GM12878 (cell line): ENCODE data around the gene NRXN3. TPM values are rescaled to one million over a fixed set of nuclear protein-coding genes. Genes with fewer than 3 reads are reported as not detected.

ENCODE experiments used
- ATAC-seq: fragments of 200-7000 bp; cut with Tn5 transposase; 3 replicates; pipeline ENCODE4 v1.9.1; 2020; ENCODE audit warnings: mild to moderate bottlenecking, moderate library complexity
- BruUV-seq: library from RNA; stranded (reverse); fragments of 400-500 nt; replicated peaks from 2 replicates; lab custom pipeline; 2021; lab: Mats Ljungman, UMichigan
- CTCF ChIA-PET: fragments of 300-600 bp; sonication (Branson Sonifier 250); formaldehyde crosslinking; extraction: SDS; loops from one replicate; lab custom pipeline; 2021; ENCODE audit warnings: inconsistent platforms; lab: Yijun Ruan, JAX
- POLR2A ChIA-PET: fragments of 350-600 bp; formaldehyde crosslinking; extraction: SDS; loops from one replicate; lab custom pipeline; 2021; ENCODE audit warnings: inconsistent platforms; lab: Charles Lee
- RAD21 ChIA-PET: fragments of 300-600 bp; sonication (Branson Sonifier 250); formaldehyde crosslinking; loops from one replicate; lab custom pipeline; 2023; ENCODE audit warnings: antibody characterized with exemption; ENCODE audit not compliant: unreplicated experiment; lab: Charles Lee
- SMC1A ChIA-PET: fragments of 300-600 bp; sonication (Branson Sonifier 250); formaldehyde crosslinking; loops from one replicate; lab custom pipeline; 2023; ENCODE audit not compliant: unreplicated experiment, uncharacterized antibody; lab: Charles Lee
- DNase-seq: peaks from one replicate; pipeline ENCODE4 v3.0.0-alpha.2; 2011; ENCODE audit warnings: low read depth, low spot score
- FAIRE-seq: peaks from 3 replicates; lab custom pipeline; 2011; peaks lifted over from hg19 to GRCh38; lab: Jason Lieb, UNC
- H2AFZ ChIP-seq: 2 replicates; pipeline ENCODE4 v1.6.0; 2011; ENCODE audit warnings: low read depth, low read length, control low read depth; ENCODE audit not compliant: control insufficient read depth
- H3K27ac ChIP-seq: 2 replicates; pipeline ENCODE4 v1.5.1; 2011; ENCODE audit warnings: control low read depth; ENCODE audit not compliant: control insufficient read depth, insufficient read depth
- H3K27me3 ChIP-seq, 2 experiments: replicated peaks in 1 of 2; 2 replicates each; pipeline versions ENCODE4 v1.6.0 to v1.6.1; 2011; ENCODE audit warnings: low read length in 1 of 2; ENCODE audit not compliant: control insufficient read depth in 2 of 2, insufficient read depth in 2 of 2
- H3K36me3 ChIP-seq, 2 experiments: 2 replicates each; pipeline ENCODE4 v1.5.1; 2011; ENCODE audit warnings: low read length in 1 of 2; ENCODE audit not compliant: control insufficient read depth in 2 of 2, insufficient read depth in 2 of 2
- H3K4me1 ChIP-seq: 2 replicates; pipeline ENCODE4 v1.6.1; 2011; ENCODE audit warnings: mild to moderate bottlenecking, low read length, moderate library complexity, mixed read lengths; ENCODE audit not compliant: control insufficient read depth, insufficient read depth
- H3K4me2 ChIP-seq: 2 replicates; pipeline ENCODE4 v1.6.0; 2011; ENCODE audit warnings: control low read depth; ENCODE audit not compliant: control insufficient read depth, insufficient read depth
- H3K4me3 ChIP-seq: fragments of 200-600 bp; sonication (generic); 2 replicates; pipeline ENCODE4 v1.5.1; 2016
- H3K79me2 ChIP-seq: 2 replicates; pipeline ENCODE4 v1.6.0; 2011; ENCODE audit warnings: low read length; ENCODE audit not compliant: control insufficient read depth, insufficient read depth
- H3K9ac ChIP-seq: 2 replicates; pipeline ENCODE4 v1.8.0; 2011; ENCODE audit warnings: low read length, control low read depth, mixed read lengths; ENCODE audit not compliant: control insufficient read depth, insufficient read depth
- H3K9me3 ChIP-seq: replicated peaks from 3 replicates; pipeline ENCODE4 v1.5.1; 2011; ENCODE audit warnings: mild to moderate bottlenecking, low read length; ENCODE audit not compliant: control insufficient read depth, insufficient read depth
- H4K20me1 ChIP-seq: 2 replicates; pipeline ENCODE4 v1.6.0; 2011; ENCODE audit not compliant: control insufficient read depth, insufficient read depth
- ATF3 ChIP-seq: IDR thresholded peaks from 2 replicates; pipeline ENCODE4 v1.6.1; 2011; ENCODE audit warnings: low read depth, mild to moderate bottlenecking, low read length, moderate library complexity, borderline replicate concordance; ENCODE audit errors: extremely low read depth
- EGR1 ChIP-seq, 2 experiments: IDR thresholded peaks; 1 replicate in 1 of 2; 2 replicates in 1 of 2; pipeline ENCODE4 v1.6.1; 2011 to 2012; ENCODE audit warnings: low read depth in 2 of 2, low read length in 2 of 2, borderline replicate concordance in 1 of 2, mild to moderate bottlenecking in 1 of 2, moderate library complexity in 1 of 2
- TARDBP ChIP-seq: IDR thresholded peaks from 2 replicates; pipeline ENCODE4 v1.6.1; 2016; ENCODE audit warnings: borderline replicate concordance
- ZBTB4 ChIP-seq: fragments of 450-650 bp; formaldehyde crosslinking; IDR thresholded peaks from 2 replicates; pipeline ENCODE4 v1.4.0; 2022; ENCODE audit warnings: mild to moderate bottlenecking, moderate library complexity
- WGBS: methylation state at CpG from one replicate; pipeline ENCODE4 v1.1.6; 2016; ENCODE audit warnings: low lambda C conversion rate; ENCODE audit not compliant: insufficient replicate concordance, insufficient coverage; ENCODE audit errors: missing lambda C conversion rate; 5-methylcytosine and 5-hydroxymethylcytosine counted together
- in situ Hi-C: fragments of 300-500 bp; cut with MboI; formaldehyde crosslinking; loops from 9 replicates; pipeline ENCODE4 v1.14.3; 2018; ENCODE audit warnings: mixed read lengths
- intact Hi-C: fragments of 100-400 bp; cut with micrococcal nuclease; formaldehyde crosslinking; loops from one replicate; pipeline ENCODE4 v1.14.2; 2022; ENCODE audit not compliant: unreplicated experiment
- polyA plus RNA-seq, 11 experiments: library from polyadenylated mRNA; depleted of rRNA in 4 of 11; unstranded in 6 of 11; stranded (reverse) in 5 of 11; fragments of >200 nt; fragmentation: Nextera tagmentation in 4 of 11; fragmentation: Illumina TruSeq in 1 of 11; extraction: Ambion mirVana in 4 of 11; extraction: Trizol in 1 of 11; gene quantifications; 1 replicate in 1 of 11; 2 replicates in 10 of 11; pipeline versions ENCODE4 v1.2.1 to v1.2.3, GENCODE V29; 2011 to 2016; ENCODE audit warnings: inconsistent platforms in 2 of 11, missing spikeins in 2 of 11, low read depth in 1 of 11
- total RNA-seq, 4 experiments: library from RNA; depleted of rRNA in 3 of 4; stranded (reverse); fragments of >200 nt in 3 of 4; fragmentation: Illumina TruSeq in 1 of 4; extraction: Trizol in 1 of 4; gene quantifications; 2 replicates each; pipeline versions ENCODE4 v1.2.1 to v1.2.3, GENCODE V29; 2013 to 2021

NRXN3 gene
- total and polyA plus RNA-seq, 10 of the 15 experiments (the other 5 are each of a cell fraction or from before 2014, with no cell fraction given): 0.52 to 3.3 (median 1.4) TPM

- BruUV-seq: no TSS peak
- Histone ChIP-seq H3K27me3 (no peaks in the 10 kb centered on the region), H3K9me3 (no peaks in the 10 kb centered on the region), H2AFZ (no peak overlapping the region), H3K79me2 (no peaks in the 10 kb centered on the region), H3K9ac (no peak overlapping the region), H3K36me3 (no peaks in the 10 kb centered on the region), H3K27ac (no peak overlapping the region), H3K4me3 (no peak overlapping the region), H4K20me1 (no peaks in the 10 kb centered on the region), H3K4me2 (no peak overlapping the region), H3K4me1 (no peaks in the 10 kb centered on the region)
- DNase-seq (no peak), FAIRE-seq (no peak), ATAC-seq (no peak)
- WGBS: 36% methylated on average over 4 of the region's 4 CpGs
- RAD21 ChIA-PET: no interaction called here
- no peak for TF ChIP-seq TARDBP
- TF ChIP-seq ZBTB4 (CRISPR knock-in tag): no peak
- no peak for TF ChIP-seq EGR1 (IDR thresholded peaks at IDR 0.05; ENCODE audit: borderline replicate concordance in 1 of 2, low read depth in 2 of 2, low read length in 2 of 2)
- no peak for TF ChIP-seq ATF3
- CTCF ChIA-PET: no interaction called here
- POLR2A ChIA-PET: no interaction called here
- in situ Hi-C loops (no loop called here), intact Hi-C loops (no loop called here)
- SMC1A ChIA-PET: no interaction called here
Measured at GRCh38 chr14:79496701-79497100, 1326.5 kb downstream of the NRXN3 start.
